Mesothelial cell of epicardium (in vitro differentiated cells): ENCODE measurements around the gene CYTH2. TPM values are rescaled to one million over a fixed set of nuclear protein-coding genes. Genes with fewer than 3 reads are reported as not detected.
A peak's percentile ranks its signal among the peaks of the same experiment; 100 is the strongest.

ENCODE experiments used
- DNase-seq, 2 experiments: peaks; one replicate each; pipeline ENCODE4 v3.0.0; 2021; ENCODE audit warnings: low spot score in 2 of 2; ENCODE audit not compliant: unreplicated experiment in 2 of 2
- H3K27ac Mint-ChIP-seq: 2 replicates; pipeline ENCODE4 v1.8.0; 2021; ENCODE audit warnings: mixed read lengths
- H3K27me3 Mint-ChIP-seq: 2 replicates; pipeline ENCODE4 v1.8.0; 2021; ENCODE audit warnings: low read depth, mixed read lengths
- H3K36me3 Mint-ChIP-seq: 2 replicates; pipeline ENCODE4 v1.8.0; 2021; ENCODE audit warnings: mixed read lengths
- H3K4me1 Mint-ChIP-seq: 2 replicates; pipeline ENCODE4 v1.8.0; 2021; ENCODE audit warnings: mixed read lengths
- H3K4me3 Mint-ChIP-seq: 2 replicates; pipeline ENCODE4 v1.8.0; 2021; ENCODE audit warnings: mild to moderate bottlenecking, moderate library complexity, mixed read lengths
- H3K9me3 Mint-ChIP-seq: 2 replicates; pipeline ENCODE4 v1.8.0; 2021; ENCODE audit warnings: mixed read lengths
- CTCF ChIP-seq: fragments of 200-600 bp; sonication (generic); IDR thresholded peaks from one replicate; pipeline ENCODE4 v1.5.0; 2021; ENCODE audit warnings: antibody characterized with exemption; ENCODE audit not compliant: unreplicated experiment
- total RNA-seq: library from RNA; stranded (reverse); gene quantifications from 3 replicates; pipeline ENCODE4 v1.2.1, GENCODE V29; 2021

Gene CYTH2
- total RNA-seq, 1 donor from 2014 or later = 190 TPM

- Mint-ChIP-seq H3K27me3 (no peaks in the 10 kb centered on the region), H3K4me1 (peaks cover 9% of the 10 kb centered on the region), H3K9me3 (no peaks in the 10 kb centered on the region), H3K36me3 (peaks cover 30% of the 10 kb centered on the region), H3K27ac (peak overlapping the region; percentile 45), H3K4me3 (no peak overlapping the region)
- no peak for DNase-seq
- TF ChIP-seq CTCF = no peak
Measured at GRCh38 chr19:48479686-48480085, 10.5 kb downstream of the CYTH2 start.

GRCh38 chr19:48480183-48480557, 11.0 kb downstream of the CYTH2 start:
- H3K4me3 Mint-ChIP-seq = no peak overlapping the region

GRCh38 chr19:48480558-48481500, 11.7 kb downstream of the CYTH2 start:
- no peaks in the 10 kb centered on the region for H3K9me3 Mint-ChIP-seq
- no peak overlapping the region for H3K27ac Mint-ChIP-seq
- peaks cover 21% of the 10 kb centered on the region for H3K36me3 Mint-ChIP-seq
- no peak for TF ChIP-seq CTCF
- no peak overlapping the region for H3K4me3 Mint-ChIP-seq
- no peak for DNase-seq
- H3K27me3 Mint-ChIP-seq = no peaks in the 10 kb centered on the region
- peaks cover 9% of the 10 kb centered on the region for H3K4me1 Mint-ChIP-seq

More at GRCh38 chr19:48480183-48480557, 11.0 kb downstream of the CYTH2 start:
- no peak for DNase-seq
- Mint-ChIP-seq H3K27me3 (no peaks in the 10 kb centered on the region), H3K4me1 (peaks cover 9% of the 10 kb centered on the region), H3K27ac (no peak overlapping the region), H3K36me3 (peaks cover 26% of the 10 kb centered on the region), H3K9me3 (no peaks in the 10 kb centered on the region)
- no peak for TF ChIP-seq CTCF

GRCh38 chr19:48481846-48482639, 12.9 kb downstream of the CYTH2 start:
- no peak for DNase-seq
- H3K9me3 Mint-ChIP-seq = no peaks in the 10 kb centered on the region
- H3K4me3 Mint-ChIP-seq = no peak overlapping the region
- peak overlapping the region; percentile 50 for H3K27ac Mint-ChIP-seq
- H3K36me3 Mint-ChIP-seq = peaks cover 18% of the 10 kb centered on the region
- peaks cover 9% of the 10 kb centered on the region for H3K4me1 Mint-ChIP-seq
- H3K27me3 Mint-ChIP-seq = no peaks in the 10 kb centered on the region
- TF ChIP-seq CTCF = no peak

- Mint-ChIP-seq H3K27me3 (no peaks in the 10 kb centered on the region), H3K27ac (peak overlapping the region; percentile 83), H3K4me3 (no peak overlapping the region), H3K9me3 (no peaks in the 10 kb centered on the region), H3K4me1 (peaks cover 12% of the 10 kb centered on the region), H3K36me3 (peaks cover 18% of the 10 kb centered on the region)
- no peak for DNase-seq
- TF ChIP-seq CTCF = no peak
Measured at GRCh38 chr19:48483301-48483700, 14.1 kb downstream of the CYTH2 start.
